GM21737 (cell line): ENCODE results near the gene CUTA.
"Not testable (repeated sequence)": the region's sequence is repeated elsewhere in the genome, so short reads cannot be mapped to it uniquely, and the experiment has no call there.

Experiments
- ATAC-seq: cut with Tn5 transposase; IDR thresholded peaks from one replicate; pipeline ENCODE4 v1.9.1; 2021; ENCODE audit warnings: mild to moderate bottlenecking, moderate library complexity; ENCODE audit not compliant: unreplicated experiment

CUTA gene

DNA sequence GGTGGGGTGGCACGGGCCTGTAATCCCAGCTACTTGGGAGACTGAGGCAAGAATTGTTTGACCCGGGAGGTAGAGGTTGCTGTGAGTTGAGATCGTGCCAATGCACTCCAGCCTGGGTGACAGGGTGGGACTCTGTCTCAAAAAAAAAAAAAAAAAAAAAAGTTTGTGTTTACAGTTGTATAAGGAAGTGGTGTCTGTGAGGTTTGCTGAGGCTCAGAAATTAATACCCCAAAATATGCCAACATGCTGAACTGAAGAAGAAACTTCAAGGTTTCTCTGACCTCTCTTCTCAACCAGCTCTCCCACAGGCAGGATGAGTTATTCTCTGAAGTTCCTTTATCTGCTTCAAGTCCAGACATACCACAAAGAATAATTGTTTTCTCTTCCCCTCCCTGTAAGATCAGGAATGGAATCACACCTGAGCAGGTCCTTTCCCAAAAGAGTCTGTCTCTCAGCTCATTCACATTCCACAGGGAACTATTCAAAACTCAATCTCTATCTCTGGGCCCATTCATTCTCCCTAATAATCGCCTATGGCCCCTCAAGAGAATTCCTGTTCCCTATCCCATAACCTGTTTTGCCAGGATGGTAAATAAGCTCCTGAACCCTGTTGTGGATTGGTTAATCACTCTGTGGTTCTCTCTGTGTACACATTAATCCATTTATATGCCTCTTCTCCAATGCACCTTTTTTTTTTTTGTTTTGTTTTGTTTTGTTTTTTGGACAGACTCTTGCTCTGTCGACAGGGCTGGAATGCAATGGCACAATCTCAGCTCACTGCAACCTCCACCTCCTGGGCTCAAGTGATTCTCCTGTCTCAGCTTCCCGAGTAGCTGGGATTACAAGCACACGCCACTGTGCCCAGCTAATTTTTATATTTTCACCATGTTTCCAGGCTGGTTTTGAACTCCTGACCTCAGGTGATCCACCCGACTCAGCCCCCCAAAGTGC lies 43.7 kb downstream of the CUTA start:
- no peak for ATAC-seq

GRCh38 chr6:33372526-33373123 lies 45.3 kb downstream of the CUTA start:
- no peak for ATAC-seq

DNA sequence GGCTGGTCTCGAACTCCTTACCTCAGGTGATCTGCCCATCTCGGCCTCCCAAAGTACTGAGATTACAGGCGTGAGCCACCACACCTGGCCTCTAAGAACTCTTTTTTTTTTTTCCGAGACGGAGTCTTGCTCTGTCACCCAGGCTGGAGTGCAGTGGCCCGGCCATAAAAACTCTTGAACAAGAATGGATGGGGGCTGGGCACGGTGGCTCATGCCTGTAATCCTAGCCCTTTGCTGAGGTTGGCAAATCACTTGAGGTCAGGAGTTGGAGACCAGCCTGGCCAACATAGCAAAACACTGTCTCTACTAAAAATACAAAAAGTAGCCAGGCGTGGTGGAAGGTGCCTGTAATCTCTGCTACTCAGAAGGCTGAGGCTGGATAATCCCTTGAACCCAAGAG lies 46.0 kb downstream of the CUTA start:
- not testable (repeated sequence) for ATAC-seq

- not testable (repeated sequence) for ATAC-seq
These were observed 50.2 kb downstream of the CUTA start for GRCh38 chr6:33367715-33368025.

DNA sequence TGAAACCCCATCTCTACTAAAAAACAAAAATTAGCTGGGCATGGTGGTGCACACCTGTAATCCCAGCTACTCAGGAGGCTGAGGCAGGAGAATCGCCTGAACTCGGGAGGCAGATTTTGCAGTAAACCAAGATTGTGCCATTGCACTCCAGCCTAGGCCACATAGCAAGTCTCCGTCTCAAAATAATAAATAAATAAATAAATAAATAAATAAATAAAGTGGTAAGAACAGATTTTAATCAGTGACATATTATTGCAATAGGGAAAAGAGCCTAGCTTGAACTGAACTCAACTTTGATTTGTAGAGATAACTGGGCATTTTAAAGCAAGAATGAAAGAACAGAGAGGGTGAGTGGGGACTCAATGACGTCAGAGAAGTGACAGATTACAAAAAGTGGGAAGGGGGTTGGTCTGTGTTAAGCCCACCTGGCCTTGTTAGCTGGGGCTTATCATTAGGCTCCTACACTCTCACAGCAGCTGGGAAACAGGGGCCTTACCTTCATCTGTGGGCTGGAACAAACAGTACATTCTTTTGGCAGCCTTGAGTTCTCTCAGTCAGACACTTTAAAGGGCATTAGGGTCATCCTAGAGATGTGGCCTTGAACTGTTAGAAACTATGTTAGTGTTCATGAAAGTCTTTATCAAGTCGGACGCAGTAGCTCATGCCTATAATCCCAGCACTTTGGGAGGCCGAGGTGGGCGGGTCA lies 50.7 kb downstream of the CUTA start:
- no peak for ATAC-seq
